ENCODE data around the gene TENM4.

DNA sequence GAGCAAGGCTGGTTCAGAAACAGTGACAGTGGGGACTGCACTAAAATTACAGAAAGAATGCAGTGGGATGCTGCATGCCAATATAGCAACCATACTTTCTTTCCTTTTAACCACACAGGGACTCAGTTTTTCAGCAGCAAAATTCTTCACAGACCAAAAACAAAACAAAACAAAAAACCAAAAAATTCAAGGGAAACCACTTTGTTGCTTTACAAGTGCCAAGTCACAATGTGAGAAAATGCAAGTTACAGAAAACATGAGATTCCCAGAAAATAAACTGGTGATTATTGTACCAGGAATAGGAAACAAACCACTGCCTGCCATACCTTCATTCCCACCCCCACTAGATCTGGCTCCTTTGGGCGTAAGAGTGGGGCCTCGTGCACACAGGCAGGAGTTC, 52.6 kb downstream of the TENM4 start:
- TF ChIP-seq PHB2 (IDR thresholded peaks at IDR 0.05; ENCODE audit: partially characterized antibody) (no peak), ZNF572 (CRISPR knock-in tag; IDR thresholded peaks at IDR 0.05) (no peak), SMARCE1 (IDR thresholded peaks at IDR 0.05; ENCODE audit: borderline replicate concordance) (no peak), ZFX (CRISPR knock-in tag; IDR thresholded peaks at IDR 0.05; ENCODE audit: low read depth) (no peak), JUND (CRISPR knock-in tag; IDR thresholded peaks at IDR 0.05) (no peak), ZNF232 (CRISPR knock-in tag; IDR thresholded peaks at IDR 0.05; ENCODE audit: borderline replicate concordance) (no peak)
- TF ChIP-seq, protein P1, sequence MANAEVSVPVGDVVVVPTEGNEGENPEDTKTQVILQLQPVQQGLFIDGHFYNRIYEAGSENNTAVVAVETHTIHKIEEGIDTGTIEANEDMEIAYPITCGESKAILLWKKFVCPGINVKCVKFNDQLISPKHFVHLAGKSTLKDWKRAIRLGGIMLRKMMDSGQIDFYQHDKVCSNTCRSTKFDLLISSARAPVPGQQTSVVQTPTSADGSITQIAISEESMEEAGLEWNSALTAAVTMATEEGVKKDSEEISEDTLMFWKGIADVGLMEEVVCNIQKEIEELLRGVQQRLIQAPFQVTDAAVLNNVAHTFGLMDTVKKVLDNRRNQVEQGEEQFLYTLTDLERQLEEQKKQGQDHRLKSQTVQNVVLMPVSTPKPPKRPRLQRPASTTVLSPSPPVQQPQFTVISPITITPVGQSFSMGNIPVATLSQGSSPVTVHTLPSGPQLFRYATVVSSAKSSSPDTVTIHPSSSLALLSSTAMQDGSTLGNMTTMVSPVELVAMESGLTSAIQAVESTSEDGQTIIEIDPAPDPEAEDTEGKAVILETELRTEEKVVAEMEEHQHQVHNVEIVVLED (CRISPR knock-in tag; IDR thresholded peaks at IDR 0.05; ENCODE audit: borderline replicate concordance), result no peak
- TF ChIP-seq, protein P2, sequence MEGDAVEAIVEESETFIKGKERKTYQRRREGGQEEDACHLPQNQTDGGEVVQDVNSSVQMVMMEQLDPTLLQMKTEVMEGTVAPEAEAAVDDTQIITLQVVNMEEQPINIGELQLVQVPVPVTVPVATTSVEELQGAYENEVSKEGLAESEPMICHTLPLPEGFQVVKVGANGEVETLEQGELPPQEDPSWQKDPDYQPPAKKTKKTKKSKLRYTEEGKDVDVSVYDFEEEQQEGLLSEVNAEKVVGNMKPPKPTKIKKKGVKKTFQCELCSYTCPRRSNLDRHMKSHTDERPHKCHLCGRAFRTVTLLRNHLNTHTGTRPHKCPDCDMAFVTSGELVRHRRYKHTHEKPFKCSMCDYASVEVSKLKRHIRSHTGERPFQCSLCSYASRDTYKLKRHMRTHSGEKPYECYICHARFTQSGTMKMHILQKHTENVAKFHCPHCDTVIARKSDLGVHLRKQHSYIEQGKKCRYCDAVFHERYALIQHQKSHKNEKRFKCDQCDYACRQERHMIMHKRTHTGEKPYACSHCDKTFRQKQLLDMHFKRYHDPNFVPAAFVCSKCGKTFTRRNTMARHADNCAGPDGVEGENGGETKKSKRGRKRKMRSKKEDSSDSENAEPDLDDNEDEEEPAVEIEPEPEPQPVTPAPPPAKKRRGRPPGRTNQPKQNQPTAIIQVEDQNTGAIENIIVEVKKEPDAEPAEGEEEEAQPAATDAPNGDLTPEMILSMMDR (CRISPR knock-in tag; IDR thresholded peaks at IDR 0.05), result no peak
- TF ChIP-seq, protein P3, sequence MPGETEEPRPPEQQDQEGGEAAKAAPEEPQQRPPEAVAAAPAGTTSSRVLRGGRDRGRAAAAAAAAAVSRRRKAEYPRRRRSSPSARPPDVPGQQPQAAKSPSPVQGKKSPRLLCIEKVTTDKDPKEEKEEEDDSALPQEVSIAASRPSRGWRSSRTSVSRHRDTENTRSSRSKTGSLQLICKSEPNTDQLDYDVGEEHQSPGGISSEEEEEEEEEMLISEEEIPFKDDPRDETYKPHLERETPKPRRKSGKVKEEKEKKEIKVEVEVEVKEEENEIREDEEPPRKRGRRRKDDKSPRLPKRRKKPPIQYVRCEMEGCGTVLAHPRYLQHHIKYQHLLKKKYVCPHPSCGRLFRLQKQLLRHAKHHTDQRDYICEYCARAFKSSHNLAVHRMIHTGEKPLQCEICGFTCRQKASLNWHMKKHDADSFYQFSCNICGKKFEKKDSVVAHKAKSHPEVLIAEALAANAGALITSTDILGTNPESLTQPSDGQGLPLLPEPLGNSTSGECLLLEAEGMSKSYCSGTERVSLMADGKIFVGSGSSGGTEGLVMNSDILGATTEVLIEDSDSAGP (CRISPR knock-in tag; IDR thresholded peaks at IDR 0.05; ENCODE audit: borderline replicate concordance), result no peak

Data from HepG2 (cell line).